Heart right ventricle (tissue), 16 donors: ENCODE data around the gene MUSTN1. TPM values are rescaled to one million over a fixed set of nuclear protein-coding genes. Genes with fewer than 3 reads are reported as not detected.

ENCODE experiments used
- ATAC-seq, 8 donors: fragments of 200-7000 bp; cut with Tn5 transposase; one replicate each; pipeline ENCODE4 v1.9.1; 2020; ENCODE audit warnings: mild to moderate bottlenecking in 8 of 8, moderate library complexity in 8 of 8, moderate number of reproducible peaks in 1 of 8
- DNase-seq, 2 donors: peaks; one replicate each; pipeline ENCODE4 v3.0.0-alpha.2; 2020
- H3K27ac ChIP-seq, 10 donors: fragments of 200-600 bp; sonication (generic) in 2 of 10; one replicate each; pipeline versions ENCODE4 v1.5.0 to v1.8.0; 2020 to 2022; ENCODE audit warnings: mild to moderate bottlenecking in 3 of 10
- H3K27me3 ChIP-seq, 7 donors: fragments of 200-600 bp; one replicate each; pipeline ENCODE4 v1.8.0; 2021 to 2022; ENCODE audit warnings: mild to moderate bottlenecking in 2 of 7
- H3K36me3 ChIP-seq, 9 donors: fragments of 200-600 bp; sonication (generic) in 1 of 9; one replicate each; pipeline versions ENCODE4 v1.5.0 to v1.8.0; 2020 to 2022; ENCODE audit warnings: mild to moderate bottlenecking in 2 of 9
- H3K4me1 ChIP-seq, 9 donors: fragments of 200-600 bp; sonication (generic) in 1 of 9; one replicate each; pipeline versions ENCODE4 v1.5.0 to v1.8.0; 2020 to 2022; ENCODE audit warnings: mild to moderate bottlenecking in 4 of 9
- H3K4me3 ChIP-seq, 10 donors: fragments of 200-600 bp; sonication (generic) in 2 of 10; one replicate each; pipeline versions ENCODE4 v1.5.0 to v1.8.0; 2020 to 2022; ENCODE audit warnings: mild to moderate bottlenecking in 7 of 10, moderate library complexity in 2 of 10
- H3K9me3 ChIP-seq, 11 donors: fragments of 200-600 bp in 10 of 11; sonication (generic) in 2 of 11; one replicate each; pipeline versions ENCODE4 v1.5.0 to v1.8.0; 2013 to 2022; ENCODE audit warnings: mild to moderate bottlenecking in 2 of 11, control low read depth in 1 of 11, moderate library complexity in 1 of 11
- WGBS, 2 donors: extraction: QIAGEN DNeasy Blood & Tissue Kit; methylation state at CpG; one replicate each; pipeline ENCODE4 v1.1.7; 2013; ENCODE audit warnings: inconsistent platforms in 1 of 2; 5-methylcytosine and 5-hydroxymethylcytosine counted together
- intact Hi-C, 10 donors: fragments of 100-400 bp; cut with DNase I; formaldehyde crosslinking; loops; one replicate each; pipeline versions ENCODE4 v1.11.1 to v1.14.2; 2022
- polyA plus RNA-seq, 2 donors: library from polyadenylated mRNA; stranded (reverse); fragments of 200-250 nt; gene quantifications; one replicate each; pipeline ENCODE4 v1.2.3, GENCODE V29; 2013
- total RNA-seq, 10 donors: library from RNA; stranded (reverse); fragmentation: NEBNext Ultra II Directional in 3 of 10; extraction: Animal tissue kit (Norgen Biotek cat#: 25700) in 3 of 10; gene quantifications; one replicate each; pipeline versions ENCODE4 v1.2.1 to v1.2.4, GENCODE V29; 2021 to 2023
- TF ChIP-seq, protein P1 (sequence below), 9 donors: fragments of 200-600 bp; sonication (generic) in 2 of 9; IDR thresholded peaks; one replicate each; pipeline versions ENCODE4 v1.5.0 to v1.8.0; 2021 to 2022; ENCODE audit warnings: antibody characterized with exemption in 9 of 9, mild to moderate bottlenecking in 5 of 9, moderate library complexity in 1 of 9
- donor health status: Arrhythmogenic right ventricular cardiomyopathy.
- donor health status: ischemic (EF 13 %, LVEDD 7.1; RV severe dilation, severe dysfunction).
- donor health status: healthy with polysubstance abuse.
- donor health status: DM: no; HTN: yes; CAD: no.
- donor health status: DM: no; HTN: no; CAD: no.
- donor health status: ischemic (EF 25% LVEDD 6.9; RV normal size, moderate dysfunction).
- donor health status: ischemic (EF 25% LVEDD 5.7; RV mildly dilated, moderate dysfunction).
- donor health status: healthy.
- donor health status: DM: yes; HTN: yes; CAD: no.
- donor health status: Ischemic cardiomyopathy.
- donor health status: ischemic (EF 35%, LVEDD 5.7; RV mildly dilated, moderate dysfunction).
- donor health status: nonischemic (EF 11% LVEDD 7.7; RV severe dilation, severe dysfunction).
- donor health status: DM: yes; HTN: yes; CAD: no.
- donor health status: PGD.
- donor health status: ischemic (EF 29% LVEDD 5.4; RV normal size, mild dysfunction).
- donor health status: nonischemic (EF 23%, LVEDD 6.1; RV moderate dilation, normal function).

The MUSTN1 gene
- total and polyA plus RNA-seq, 12 donors, result 13.0 to 182 (median 40.4) TPM

DNA sequence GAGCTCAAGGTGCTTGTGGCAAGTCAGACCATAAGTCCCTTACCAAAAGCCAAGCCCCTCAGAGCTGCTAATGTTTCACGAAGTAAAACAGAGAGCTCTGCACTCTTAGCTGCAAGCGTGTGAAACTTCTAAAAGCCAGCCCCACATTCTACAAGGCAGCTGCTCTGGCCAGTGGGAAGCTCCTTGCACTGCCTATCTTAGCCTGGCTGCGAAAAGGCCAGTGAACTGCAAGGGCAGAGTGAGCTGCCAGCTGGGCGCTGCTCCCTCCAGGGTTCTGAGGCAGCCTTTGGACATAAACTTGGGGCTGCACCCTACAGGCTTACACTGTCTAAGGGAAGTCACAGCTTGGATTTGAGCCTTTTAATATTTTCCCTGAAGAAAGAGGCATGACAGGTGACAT is 2.2 kb upstream of the MUSTN1 start:
- no peak for DNase-seq
- no peak overlapping the region for H3K4me3 ChIP-seq

GRCh38 chr3:52836471-52836845 is 1.6 kb upstream of the MUSTN1 start:
- H3K36me3 ChIP-seq, result peaks cover 0 to 51% (median 0%) of the 10 kb centered on the region in 9 donors
- ATAC-seq (no peak), DNase-seq (no peak)
- peaks cover 17 to 61% (median 36%) of the 10 kb centered on the region in 9 donors for H3K4me1 ChIP-seq
- TF ChIP-seq, protein P1, sequence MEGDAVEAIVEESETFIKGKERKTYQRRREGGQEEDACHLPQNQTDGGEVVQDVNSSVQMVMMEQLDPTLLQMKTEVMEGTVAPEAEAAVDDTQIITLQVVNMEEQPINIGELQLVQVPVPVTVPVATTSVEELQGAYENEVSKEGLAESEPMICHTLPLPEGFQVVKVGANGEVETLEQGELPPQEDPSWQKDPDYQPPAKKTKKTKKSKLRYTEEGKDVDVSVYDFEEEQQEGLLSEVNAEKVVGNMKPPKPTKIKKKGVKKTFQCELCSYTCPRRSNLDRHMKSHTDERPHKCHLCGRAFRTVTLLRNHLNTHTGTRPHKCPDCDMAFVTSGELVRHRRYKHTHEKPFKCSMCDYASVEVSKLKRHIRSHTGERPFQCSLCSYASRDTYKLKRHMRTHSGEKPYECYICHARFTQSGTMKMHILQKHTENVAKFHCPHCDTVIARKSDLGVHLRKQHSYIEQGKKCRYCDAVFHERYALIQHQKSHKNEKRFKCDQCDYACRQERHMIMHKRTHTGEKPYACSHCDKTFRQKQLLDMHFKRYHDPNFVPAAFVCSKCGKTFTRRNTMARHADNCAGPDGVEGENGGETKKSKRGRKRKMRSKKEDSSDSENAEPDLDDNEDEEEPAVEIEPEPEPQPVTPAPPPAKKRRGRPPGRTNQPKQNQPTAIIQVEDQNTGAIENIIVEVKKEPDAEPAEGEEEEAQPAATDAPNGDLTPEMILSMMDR (IDR thresholded peaks at IDR 0.05), result no peak
- no peaks in the 10 kb centered on the region for H3K27me3 ChIP-seq
- intact Hi-C loops, result loop anchor here in 1 of 10 donors (5.0 kb wide), 1 partner anchor 236 kb away; no protein-coding TSS in a partner anchor
- WGBS, 2 donors, result 83 to 88% methylated on average over 5 of the region's 5 CpGs
- H3K27ac ChIP-seq, result peak overlapping the region in 8 of 10 donors; percentile 44 to 89 (median 73)
- no peak overlapping the region for H3K4me3 ChIP-seq
- H3K9me3 ChIP-seq, result no peaks in the 10 kb centered on the region

More for the DNA sequence above, 2.2 kb upstream of the MUSTN1 start:
- intact Hi-C loops, result loop anchor here in 1 of 10 donors (5.0 kb wide), 1 partner anchor 235 kb away; no protein-coding TSS in a partner anchor
- TF ChIP-seq, protein P1 (IDR thresholded peaks at IDR 0.05), result no peak
- Histone ChIP-seq H3K27ac (peak overlapping the region in 6 of 10 donors; percentile 68 to 89 (median 75)), H3K9me3 (no peaks in the 10 kb centered on the region), H3K27me3 (no peaks in the 10 kb centered on the region), H3K4me1 (peaks cover 16 to 61% (median 37%) of the 10 kb centered on the region in 9 donors), H3K36me3 (peaks cover 0 to 56% (median 0%) of the 10 kb centered on the region in 9 donors)
- peak in 5 of 8 donors; percentile 10 to 41 (median 22) for ATAC-seq
- WGBS, 2 donors, result 69 to 87% methylated on average over 4 of the region's 4 CpGs

DNA sequence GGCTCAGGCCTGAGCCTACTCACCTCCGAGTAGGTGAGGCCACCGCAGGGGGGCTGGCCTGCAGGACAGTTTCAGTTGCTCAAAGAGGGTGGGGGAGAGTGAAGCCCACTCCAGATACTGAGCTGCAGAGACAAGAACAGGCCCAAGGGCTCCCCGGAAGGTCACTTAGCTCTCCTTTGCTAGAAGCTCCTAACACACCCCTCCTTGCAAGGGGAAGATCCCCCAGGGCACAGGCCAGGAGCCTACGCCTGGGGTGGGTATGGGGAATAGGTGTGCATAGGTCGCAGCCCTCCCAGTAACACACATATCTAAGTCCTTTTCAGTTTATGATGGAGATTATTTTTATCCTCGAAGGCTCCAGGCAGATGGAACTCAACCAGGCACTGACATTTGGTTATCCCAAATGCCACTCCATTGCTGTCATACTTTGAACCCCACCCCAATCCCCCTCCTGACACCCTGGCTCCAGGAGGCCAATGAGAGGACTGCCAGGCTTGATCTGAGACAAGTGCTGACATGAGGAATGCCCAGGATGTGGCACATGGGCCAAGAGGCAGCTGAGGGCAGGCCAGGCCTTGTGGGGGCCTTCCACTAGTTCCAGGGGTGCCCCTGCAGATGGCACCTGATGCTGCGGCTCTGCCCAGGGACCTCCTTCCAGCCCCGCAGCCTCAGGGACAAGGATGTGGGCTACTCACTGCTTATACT is 1.1 kb upstream of the MUSTN1 start:
- Histone ChIP-seq H3K27ac (peak overlapping the region in 9 of 10 donors; percentile 5 to 89 (median 72)), H3K27me3 (no peaks in the 10 kb centered on the region), H3K9me3 (no peaks in the 10 kb centered on the region), H3K4me1 (peaks cover 15 to 61% (median 36%) of the 10 kb centered on the region in 9 donors), H3K36me3 (peaks cover 0 to 45% (median 0%) of the 10 kb centered on the region in 9 donors), H3K4me3 (peak overlapping the region in 2 of 10 donors; percentile 47 to 49)
- DNase-seq, result peak; percentile 36 to 62
- TF ChIP-seq, protein P1 (IDR thresholded peaks at IDR 0.05), result no peak
- ATAC-seq, result peak; percentile 48 to 86 (median 74)
- WGBS, 2 donors, result 70 to 74% methylated on average over 8 of the region's 8 CpGs
- intact Hi-C loops, result loop anchor here in 1 of 10 donors (5.0 kb wide), 1 partner anchor 236 kb away; no protein-coding TSS in a partner anchor

DNA sequence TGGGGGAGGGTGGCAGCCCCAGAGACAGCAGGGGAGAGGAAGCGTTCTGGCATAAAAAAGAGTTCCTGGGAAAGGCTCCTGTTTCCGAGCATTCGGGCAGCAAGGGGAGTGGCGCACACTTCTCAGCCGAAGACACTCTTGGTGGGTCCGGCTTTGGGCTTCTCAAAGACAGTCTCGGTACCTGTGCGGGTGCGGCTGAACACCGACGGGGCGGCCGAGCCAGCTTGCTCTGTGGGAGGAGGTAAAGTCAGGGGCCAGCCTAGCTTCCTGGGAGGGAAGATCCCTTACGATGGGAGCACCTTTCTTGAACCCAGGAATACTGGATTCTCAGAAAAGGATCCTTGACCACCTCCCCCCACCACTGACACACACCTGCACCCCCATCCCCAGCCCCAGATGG is 1.6 kb downstream of the MUSTN1 start:
- Histone ChIP-seq H3K9me3 (no peaks in the 10 kb centered on the region), H3K4me3 (peak overlapping the region in 3 of 10 donors; percentile 36 to 49 (median 47)), H3K27ac (peak overlapping the region in 2 of 10 donors; percentile 84 to 89), H3K27me3 (no peaks in the 10 kb centered on the region), H3K36me3 (peaks cover 0 to 22% (median 0%) of the 10 kb centered on the region in 9 donors), H3K4me1 (peaks cover 15 to 64% (median 38%) of the 10 kb centered on the region in 9 donors)
- TF ChIP-seq, protein P1 (IDR thresholded peaks at IDR 0.05), result no peak
- intact Hi-C loops, result loop anchor here in 1 of 10 donors (5.0 kb wide), 1 partner anchor 61 kb away; the partner anchor contains the start of gene NEK4
- ATAC-seq (no peak), DNase-seq (no peak)
- 91 to 96% methylated on average over 14 of the region's 14 CpGs for WGBS, 2 donors
